Activated CD4-positive, alpha-beta T cell treated with anti-CD3 and anti-CD28 coated beads for 48 hours (primary cell): ENCODE measurements around the gene ATP6V0B.

Experiments
- DNase-seq: peaks from one replicate; pipeline ENCODE4 v3.0.0-alpha.2; 2020

Gene ATP6V0B

DNA sequence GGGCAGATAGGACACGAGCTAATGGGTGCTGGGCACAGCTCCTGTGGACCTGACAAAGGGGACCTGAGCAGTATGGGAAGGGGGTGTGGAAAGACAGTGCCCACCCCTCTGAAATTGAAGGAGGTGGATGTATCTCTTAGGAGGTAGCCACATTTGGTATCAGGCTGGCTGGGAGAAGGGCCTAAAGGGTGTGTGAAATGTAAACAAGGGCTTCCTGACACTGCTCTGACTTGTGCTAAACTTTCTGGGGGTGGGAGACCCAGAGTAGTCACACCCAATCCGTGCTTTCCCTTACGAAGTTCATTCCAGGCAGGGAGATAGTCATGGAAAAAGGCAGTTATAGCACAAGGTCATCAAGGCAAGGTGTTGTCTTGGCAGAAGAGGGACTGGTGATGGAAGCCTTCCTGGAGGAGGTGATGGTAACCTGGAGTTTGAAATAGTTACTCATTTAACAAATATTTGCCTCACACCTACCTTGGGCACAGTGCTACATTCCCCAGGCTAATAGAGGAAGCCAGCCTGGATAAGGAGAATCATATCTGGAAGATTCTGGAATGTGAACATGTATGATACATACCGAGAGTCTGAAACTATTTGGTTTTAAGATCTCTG lies 11.3 kb downstream of the ATP6V0B start:
- no peak for DNase-seq

DNA sequence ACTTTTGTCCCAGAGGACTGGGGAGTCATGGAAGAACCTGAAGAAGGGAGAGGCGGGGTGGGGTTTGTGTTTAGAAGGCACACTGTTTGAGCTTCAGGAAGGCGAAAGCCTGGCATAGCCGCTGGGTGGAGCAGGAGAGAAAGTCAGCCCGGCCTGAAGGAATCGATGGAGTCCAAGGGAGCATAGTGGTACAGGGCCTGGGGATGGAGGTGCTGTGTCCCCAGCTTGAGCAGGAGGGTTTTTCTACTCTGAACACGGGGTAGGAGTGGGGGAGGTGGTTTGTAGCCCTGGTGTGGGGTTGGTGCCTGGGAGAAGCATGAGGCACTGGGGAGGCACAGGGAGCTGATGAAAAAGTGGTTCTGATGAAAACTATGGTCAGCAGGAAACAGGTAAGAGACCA lies 12.0 kb downstream of the ATP6V0B start:
- DNase-seq, result no peak

DNA sequence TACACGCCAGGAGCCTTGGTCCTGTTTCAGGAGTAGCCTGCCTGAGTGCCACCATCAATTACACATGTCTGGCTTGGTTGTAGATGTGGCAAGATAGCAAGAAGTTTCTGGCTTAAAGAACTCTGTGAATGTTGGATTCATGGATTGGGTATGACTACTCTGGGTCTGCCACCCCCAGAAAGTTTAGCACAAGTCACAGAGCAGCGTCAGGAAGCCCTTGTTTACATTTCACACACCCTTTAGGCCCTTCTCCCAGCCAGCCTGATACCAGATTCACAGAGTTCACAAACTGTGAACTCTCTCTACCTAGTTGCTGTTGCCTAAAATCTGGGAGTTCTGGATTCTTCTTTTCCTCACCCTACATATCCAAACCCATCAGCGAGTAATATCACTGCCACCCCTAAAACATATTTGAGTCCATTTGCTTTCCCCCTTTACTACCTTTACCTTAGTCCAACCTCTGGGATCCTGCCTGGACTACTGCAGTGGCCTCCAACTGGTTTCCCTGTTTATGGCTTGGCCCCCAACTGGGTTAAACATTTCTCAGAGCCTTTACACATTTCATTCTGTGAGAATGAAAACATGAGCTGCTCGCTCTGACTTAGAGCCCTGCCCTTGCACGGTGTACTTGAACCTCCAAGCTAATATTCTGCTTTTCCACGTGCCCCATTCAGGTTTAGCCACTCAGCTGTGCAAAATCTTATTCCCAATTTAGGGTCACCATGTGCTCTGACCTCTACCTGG lies 12.6 kb downstream of the ATP6V0B start:
- DNase-seq, result no peak

DNA sequence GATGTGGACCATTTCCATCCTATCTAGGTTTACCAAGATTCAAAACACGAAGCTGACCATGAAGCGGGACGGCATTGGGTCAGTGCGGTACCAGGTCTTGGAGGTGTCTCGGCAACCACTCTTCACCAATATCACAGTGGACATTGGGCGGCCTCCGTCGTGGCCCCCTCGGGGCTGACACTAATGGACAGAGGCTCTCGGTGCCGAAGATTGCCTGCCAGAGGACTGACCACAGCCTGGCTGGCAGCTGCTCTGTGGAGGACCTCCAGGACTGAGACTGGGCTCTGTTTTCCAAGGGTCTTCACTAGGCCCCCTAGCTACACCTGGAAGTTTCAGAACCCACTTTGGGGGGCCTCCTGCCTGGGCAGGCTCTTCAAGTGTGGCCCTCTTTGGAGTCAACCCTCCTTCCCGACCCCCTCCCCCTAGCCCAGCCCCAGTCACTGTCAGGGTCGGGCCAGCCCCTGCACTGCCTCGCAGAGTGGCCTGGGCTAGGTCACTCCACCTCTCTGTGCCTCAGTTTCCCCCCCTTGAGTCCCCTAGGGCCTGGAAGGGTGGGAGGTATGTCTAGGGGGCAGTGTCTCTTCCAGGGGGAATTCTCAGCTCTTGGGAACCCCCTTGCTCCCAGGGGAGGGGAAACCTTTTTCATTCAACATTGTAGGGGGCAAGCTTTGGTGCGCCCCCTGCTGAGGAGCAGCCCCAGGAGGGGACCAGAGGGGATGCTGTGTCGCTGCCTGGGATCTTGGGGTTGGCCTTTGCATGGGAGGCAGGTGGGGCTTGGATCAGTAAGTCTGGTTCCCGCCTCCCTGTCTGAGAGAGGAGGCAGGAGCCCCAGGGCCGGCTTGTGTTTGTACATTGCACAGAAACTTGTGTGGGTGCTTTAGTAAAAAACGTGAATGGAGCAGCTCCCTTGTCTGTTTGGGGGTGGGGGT lies 15.8 kb downstream of the ATP6V0B start:
- no peak for DNase-seq

DNA sequence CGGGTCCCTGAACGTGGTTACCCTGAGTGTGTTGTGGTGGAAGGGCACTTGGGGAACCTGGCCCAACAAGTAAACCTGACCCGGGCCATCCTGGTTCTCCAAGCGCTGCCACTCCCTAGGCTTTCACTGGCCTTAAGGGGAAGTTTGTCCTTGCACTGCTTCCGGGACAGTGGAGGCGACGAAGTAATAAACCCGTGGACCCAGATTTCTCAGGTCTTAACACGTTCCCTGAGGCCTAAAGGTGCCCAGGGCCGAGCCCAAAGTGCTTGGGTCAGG lies 16.4 kb downstream of the ATP6V0B start:
- no peak for DNase-seq

DNA sequence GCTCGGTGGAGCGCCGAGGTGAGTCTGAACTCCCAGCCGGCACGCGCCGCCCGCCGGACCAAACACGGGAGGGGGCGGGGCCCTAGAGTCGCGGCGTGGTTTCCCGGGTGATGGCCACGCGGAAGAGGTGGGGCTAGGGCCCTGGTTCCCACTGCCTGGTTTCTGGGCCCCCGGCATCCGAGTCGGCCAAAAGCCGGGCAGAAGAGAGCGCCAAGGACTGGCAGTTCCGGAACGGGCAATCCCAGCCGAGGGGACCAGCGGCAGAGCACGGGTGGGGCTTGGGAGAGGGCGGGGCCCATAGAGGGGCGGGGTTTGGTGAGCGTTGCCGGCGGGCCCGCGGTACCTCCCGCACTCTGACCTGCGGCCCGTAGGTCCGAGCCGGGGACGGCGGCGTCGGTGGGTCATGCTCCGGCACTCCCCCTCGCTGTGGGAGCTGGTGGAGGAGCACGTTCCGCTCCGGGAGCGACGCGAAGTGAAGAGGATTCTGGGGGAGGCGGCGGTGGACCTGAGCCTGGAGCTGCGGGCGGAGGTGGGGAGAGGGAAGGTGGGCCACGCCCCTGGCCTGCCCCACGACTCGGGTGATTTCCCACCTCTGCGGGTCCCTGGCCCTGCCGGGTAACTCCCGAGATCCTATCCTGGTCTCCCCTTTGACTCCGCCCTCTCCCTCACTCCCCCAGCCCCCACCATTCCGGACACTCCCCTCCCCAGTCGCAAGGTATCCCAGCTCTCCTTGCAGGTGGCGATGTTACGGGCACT lies 16.9 kb downstream of the ATP6V0B start, which contains the start of gene CCDC24:
Gene CCDC24, plus strand, starts transcription at position 124 of the 756 bp plus-strand sequence. Its CDS starts 280 bp downstream, at position 404.
- DNase-seq, result peak; percentile 81

DNA sequence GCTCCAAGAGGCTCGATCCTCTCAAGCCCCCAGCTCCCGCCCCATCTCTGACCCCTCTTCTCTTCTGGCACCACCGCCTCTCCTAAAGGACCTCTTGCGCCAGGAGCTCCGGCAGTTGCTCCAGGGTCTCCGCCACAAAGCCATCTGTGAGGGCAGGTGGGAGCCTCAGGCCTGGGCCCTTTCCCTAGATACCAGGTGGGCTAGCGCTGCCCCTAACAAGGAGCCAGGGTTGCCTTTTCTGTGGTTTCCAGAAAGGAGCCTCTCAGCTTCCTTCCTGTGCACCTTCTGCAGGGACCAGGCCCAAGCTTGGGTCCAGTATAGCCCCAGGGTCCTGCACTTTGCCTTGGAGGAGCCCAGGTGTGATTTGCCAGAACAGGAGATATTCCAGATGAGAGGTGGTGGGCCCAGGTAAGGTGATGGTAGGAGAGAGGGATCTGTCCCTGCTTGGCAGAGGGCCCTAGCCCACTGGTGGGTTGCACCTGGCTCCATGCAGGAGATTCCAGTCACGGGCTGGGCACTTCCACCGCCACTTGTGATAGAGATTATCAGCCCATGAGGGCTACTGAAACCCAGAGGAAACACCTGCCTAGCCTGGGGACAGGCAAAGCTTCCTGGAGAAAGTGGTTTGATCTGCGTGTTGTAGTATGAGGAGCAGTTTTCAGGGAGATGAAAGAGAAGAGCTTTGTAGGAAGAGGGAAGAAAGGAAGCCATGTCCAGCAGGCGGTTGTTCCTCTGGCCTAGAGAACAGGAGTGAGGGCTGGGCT lies 17.7 kb downstream of the ATP6V0B start:
- DNase-seq, result no peak

DNA sequence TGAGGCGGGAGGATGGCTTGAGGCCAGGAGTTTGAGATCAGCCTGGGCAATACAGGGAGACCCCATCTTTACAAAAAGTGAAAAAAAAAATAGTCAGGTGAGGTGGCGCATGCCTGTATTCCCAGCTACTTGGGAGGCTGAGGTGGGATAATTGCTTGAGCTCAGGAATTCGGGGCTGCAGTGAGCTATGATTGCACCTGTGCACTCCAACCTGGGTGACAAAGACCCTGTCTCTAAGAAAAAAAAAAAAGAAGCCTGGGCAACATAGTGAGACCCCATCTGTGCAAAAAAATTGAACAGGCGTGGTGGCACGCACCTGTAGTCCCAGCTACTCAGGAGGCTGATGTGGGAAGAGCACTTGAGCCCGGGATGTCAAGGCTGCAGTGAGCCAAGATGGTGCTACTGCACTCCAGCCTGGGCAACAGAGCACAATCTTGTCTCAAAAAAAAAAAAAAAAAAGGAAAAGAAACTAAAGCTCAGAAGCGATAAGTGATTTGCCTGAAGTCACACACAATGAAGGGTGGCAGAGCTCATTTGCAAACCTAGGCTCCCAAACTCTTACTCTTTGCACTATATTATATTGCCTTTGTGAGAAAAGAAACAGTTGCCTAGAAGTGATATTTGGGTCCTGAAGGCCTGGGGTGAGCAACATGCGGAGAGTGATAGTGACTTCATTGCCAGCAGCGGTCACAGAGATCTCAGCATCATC lies 18.6 kb downstream of the ATP6V0B start:
- no peak for DNase-seq

DNA sequence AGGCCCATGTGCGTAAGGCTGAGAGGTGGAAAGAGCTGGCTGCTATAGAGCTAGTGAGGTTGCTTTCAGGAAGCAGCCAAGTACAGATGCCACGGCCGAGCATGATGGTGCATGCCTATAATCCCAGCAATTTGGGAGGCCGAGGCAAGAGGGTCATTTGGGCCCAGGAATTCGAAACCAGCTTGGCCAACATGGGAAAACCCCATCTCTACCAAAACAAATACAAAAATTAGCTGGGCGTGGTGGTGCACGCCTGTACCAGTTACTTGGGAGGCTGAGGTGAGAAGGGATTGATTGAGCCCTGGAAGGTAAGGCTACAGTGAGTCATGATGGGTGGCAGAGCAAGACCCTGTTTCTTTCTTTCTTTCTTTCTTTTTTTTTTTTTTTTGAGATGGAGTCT lies 19.3 kb downstream of the ATP6V0B start:
- DNase-seq, result no peak

DNA sequence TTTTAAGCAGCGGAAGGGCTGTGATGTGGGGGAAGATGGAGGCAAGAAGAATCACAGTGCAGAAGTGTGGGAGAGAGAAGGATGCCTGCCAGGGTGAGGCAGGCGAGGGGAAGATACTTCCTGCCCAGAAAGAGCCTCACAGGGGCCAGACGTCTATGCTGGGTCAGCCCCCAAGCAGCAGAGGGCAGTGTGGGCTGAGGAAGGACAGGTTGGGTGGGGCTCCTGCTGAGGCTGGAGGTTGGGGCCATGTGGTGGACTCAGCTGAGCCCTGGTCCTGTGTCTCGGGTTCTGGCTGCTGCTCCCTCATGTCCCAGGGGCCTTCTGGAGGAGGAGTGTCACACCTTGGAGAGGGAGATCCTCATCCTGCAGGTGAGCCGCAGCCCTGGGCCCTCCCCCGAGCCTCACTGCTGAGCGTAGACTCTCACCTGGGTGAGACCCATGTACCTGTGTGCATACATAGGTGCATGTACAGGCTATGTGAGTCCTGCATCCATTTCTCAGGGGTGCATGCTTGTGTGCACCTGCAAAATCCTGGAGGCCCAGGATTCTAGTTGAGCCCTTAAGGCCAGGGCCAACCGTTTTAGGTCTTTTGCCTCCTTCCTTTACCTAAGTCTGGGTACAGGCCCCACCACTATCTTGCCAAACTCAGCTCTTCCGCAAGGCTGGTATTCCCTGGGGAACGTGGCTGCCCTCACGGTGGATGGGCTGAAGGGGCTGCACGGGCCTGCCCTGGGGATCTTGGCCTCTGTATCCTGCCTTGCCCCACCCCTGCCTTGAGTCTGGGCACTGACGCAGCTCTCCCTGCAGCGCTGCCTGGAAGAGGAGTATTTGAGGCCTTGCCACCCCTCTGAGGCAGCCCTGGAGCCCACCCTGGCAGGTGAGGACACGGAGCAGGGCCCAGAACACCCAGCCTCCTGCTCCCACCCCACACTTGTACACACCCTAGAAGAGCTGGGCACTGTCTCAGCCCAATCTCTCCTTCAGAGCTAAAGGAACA lies 20.3 kb downstream of the ATP6V0B start:
- DNase-seq, result peak; percentile 25

DNA sequence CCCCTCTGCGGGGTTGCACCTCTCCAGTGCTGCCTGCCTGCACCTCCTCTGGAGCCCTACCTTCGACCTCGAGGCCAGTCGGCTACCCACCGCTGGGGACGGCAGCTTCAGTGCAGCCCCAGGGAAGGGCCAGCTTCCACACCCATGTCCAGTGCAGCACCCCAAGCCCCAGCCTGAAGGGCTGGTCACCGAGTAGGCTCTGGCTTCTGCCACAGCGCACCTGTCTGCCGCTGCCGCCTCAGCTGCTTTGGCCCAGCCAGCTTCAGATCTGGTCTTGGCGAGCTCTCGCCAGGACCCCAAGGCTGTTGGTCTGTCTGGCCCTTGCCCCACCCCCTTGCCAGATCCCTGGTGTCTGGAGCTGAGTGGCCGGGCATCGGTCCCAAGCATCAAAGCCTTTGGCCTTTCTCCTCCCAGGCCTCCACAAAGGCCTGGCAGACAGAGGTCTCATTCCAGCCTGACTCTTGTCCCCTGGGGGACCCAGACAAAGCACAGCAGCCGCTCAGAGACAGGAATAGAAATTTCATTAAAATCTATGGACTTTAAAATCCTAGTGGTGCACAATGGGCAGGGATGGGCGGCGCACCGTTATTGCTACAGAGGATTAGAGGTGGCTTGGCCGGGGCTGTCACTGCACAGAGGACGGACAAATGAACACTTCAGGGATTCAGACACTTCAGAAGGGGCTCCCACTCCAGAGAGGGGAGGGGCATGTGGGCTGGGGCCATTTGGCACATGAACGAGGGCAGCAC lies 21.4 kb downstream of the ATP6V0B start:
- DNase-seq, result no peak

DNA sequence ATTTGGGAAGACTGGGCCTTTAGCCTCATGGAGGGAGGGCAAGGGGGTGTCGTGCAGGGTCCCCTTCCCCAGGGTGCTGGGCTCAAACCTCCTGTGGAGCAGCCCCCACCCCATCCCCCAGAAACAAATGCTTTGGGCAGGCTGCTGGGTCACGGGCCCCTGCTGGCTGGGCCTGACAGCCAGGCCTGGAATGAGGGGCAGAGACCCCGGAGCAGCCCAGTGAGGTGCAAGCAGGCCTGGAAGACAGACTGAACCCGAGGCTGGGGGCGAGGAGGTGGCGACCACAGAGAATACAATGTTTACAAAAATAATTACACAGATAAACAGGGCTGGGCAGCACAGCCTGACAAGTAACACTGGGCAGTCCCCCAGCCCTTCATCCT lies 22.0 kb downstream of the ATP6V0B start:
- no peak for DNase-seq

DNA sequence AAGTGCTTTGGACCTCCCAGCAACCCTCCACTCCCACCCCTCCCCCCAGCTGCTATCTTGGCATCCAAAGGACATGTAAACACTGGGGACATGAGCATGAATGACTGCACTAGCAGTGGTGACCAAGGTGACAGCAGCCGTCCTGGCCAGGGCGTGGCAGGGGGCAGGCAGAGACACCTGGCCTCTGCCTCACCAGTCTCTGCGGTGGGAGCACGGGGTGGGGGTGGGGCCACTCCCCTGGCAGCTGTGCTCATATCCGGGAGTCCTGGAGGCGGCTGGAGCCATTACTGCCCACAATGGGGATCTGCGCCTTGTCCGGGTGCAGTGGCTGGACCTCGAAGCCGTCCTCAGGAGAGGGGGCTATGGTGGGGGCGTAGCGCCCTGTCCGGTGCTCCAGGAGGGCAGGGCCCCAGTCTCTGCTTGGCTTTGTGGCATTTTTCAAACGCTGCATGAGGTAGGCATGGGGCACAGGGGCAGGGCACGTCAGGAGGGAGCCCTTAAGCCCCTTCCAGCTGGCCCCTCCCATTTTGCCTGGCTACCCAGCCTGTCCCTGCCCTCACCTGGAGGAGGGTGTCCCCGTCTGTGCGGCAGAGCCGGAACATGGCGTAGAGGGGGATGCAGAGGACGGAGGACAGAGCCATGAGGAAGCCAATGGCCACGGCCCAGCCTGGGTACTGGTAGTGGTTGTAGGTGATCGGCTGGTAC lies 22.7 kb downstream of the ATP6V0B start:
- DNase-seq, result no peak

DNA sequence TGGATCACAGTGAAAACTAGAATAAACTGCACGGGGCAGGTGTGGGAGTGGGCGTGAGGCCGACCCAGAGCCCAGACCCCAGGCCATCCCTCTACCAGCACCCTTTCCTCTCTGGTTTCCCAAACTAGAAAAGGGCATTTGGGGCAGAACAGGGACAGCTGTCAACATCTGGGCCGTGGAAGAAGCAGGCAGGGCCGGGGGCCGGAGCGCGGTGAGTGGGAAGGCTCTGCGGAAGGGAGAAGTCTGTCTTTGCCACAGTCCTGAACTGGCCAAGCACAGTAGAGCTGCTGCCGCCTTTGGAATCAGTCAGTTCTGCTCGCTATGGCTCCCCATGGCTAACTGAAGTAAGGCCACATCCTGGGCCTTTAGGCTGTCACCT lies 23.2 kb downstream of the ATP6V0B start:
- DNase-seq, result no peak

DNA sequence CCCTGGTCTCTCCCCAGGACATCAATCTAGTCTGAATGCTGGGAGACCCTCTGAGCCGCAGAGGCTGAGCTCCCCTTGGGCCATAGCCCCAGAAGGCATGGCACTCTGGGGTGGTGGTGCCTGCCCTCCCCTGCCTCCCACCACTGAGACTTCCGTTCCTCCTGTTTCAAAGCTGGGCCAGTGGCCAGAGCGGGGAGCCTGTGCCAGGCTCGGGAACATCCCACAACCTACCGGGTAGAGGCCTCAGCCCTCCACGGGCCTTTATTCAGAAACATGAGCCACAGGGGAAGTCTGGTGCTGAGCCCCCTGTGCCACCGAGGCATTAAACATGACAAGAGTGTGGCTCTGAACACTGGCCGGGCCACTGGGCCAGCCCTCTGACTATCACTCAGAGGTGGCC lies 24.7 kb downstream of the ATP6V0B start:
- DNase-seq, result no peak

DNA sequence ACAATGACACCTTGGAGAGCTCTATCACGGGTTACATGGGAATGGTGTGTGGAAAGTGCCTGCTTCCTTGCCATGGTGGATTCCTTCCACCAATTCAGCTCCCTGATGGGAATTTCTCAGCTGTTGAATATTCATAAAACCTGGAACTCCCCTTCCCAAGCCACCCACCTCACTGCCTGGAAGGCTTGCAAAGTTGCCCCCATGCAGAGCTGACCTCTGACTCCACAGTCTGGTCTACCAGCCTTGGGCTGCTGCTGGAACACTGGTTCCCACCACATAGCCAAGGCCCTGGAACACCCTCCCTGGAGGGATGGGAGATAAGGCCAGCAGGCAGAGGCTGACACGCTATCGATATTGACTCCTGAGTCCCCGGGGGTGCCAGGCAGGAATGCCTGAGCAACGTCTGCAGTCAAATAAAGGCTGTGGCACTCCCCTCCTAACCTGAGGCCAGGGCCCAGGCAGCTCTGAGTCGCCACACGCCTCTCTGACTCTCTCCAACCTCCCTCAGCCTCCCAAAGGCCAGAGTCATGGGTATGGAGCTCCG lies 25.4 kb downstream of the ATP6V0B start:
- no peak for DNase-seq

DNA sequence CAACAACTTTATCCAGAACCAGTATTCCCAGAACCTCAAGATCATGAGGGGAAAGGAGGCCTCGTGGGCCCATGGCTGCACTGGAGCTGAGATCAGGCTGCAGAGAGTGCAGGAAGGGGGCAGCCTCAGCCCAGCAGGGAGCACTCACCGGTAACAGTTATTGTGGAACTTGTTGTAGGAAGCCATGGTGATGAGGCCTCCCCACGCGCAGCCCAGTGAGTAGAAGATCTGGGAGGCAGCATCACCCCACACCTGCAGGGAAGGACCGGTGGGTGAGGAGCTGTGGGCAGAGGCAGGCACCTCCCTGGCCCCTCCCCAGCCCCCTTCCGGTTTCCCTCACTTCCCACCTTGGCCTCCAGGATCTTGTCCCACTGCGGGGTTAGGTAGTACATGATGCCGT lies 27.4 kb downstream of the ATP6V0B start:
- no peak for DNase-seq

DNA sequence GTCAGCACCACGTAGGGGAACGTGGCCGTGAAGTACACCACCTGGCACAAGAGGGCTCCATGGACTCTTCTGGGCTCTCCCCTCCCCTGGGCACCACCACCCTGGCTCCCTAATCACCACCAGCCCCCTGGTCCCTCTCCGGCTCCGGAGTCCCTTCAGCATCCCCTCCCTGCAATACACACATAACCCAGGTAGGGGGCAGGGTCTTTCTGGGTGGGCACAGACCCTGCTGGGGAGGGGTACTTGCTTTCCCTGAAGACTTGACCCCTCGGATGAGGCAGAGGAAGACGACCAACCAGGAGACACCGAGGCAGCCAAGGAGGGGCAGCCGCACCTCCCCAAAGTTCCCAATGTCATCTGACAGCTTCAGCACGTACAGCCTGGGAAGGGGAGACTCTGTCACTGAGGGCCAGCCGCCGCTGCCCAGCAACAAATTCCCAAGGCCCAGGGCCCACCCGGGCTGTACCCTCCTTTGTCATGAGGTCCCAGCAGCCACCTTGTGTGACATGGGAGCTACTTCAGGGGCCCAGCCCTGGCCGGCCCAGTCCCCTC lies 27.9 kb downstream of the ATP6V0B start:
- no peak for DNase-seq
